Occipital lobe (tissue), 2 donors: ENCODE results near the gene GALNT5. TPM values are rescaled to one million over a fixed set of nuclear protein-coding genes. Genes with fewer than 3 reads are reported as not detected.
A peak's percentile ranks its signal among the peaks of the same experiment; 100 is the strongest.
"Not testable (repeated sequence)": the region's sequence is repeated elsewhere in the genome, so short reads cannot be mapped to it uniquely, and the experiment has no call there.

Source experiments
- DNase-seq: peaks from one replicate; lab custom pipeline; 2025; lab: John Stamatoyannopoulos, UW
- total RNA-seq: library from RNA; depleted of rRNA; stranded (reverse); fragments of >200 nt; gene quantifications from one replicate; pipeline ENCODE4 v1.2.3, GENCODE V29; 2014

Gene GALNT5
- total RNA-seq, 1 donor from 2014 or later, result 0.16 TPM

GRCh38 chr2:157326698-157327097 lies 69.2 kb downstream of the GALNT5 start:
- DNase-seq, result no peak

- no peak for DNase-seq
These were observed 69.7 kb downstream of the GALNT5 start for GRCh38 chr2:157327200-157327599.

GRCh38 chr2:157327621-157328500 lies 70.4 kb downstream of the GALNT5 start:
- DNase-seq, result peak; percentile 62

GRCh38 chr2:157329524-157329923 lies 72.0 kb downstream of the GALNT5 start:
- DNase-seq, result no peak

- DNase-seq, result no peak
These were observed 76.0 kb downstream of the GALNT5 start for GRCh38 chr2:157333304-157334047.

- DNase-seq, result no peak
These were observed 76.8 kb downstream of the GALNT5 start for GRCh38 chr2:157334335-157334734.

- no peak for DNase-seq
These were observed 77.3 kb downstream of the GALNT5 start for GRCh38 chr2:157334797-157335196.

- DNase-seq, result no peak
These were observed 78.9 kb downstream of the GALNT5 start for GRCh38 chr2:157336137-157337010.

GRCh38 chr2:157337978-157338377 lies 80.5 kb downstream of the GALNT5 start:
- no peak for DNase-seq

- DNase-seq, result no peak
These were observed 82.6 kb downstream of the GALNT5 start for GRCh38 chr2:157339965-157340655.

- not testable (repeated sequence) for DNase-seq
These were observed 83.9 kb downstream of the GALNT5 start for GRCh38 chr2:157341381-157341780.

- DNase-seq, result no peak
These were observed 88.3 kb downstream of the GALNT5 start for GRCh38 chr2:157345647-157346389.

- DNase-seq, result no peak
These were observed 90.9 kb downstream of the GALNT5 start for GRCh38 chr2:157348291-157348921.

GRCh38 chr2:157349949-157350515 lies 92.5 kb downstream of the GALNT5 start:
- no peak for DNase-seq

- DNase-seq, result no peak
These were observed 98.1 kb downstream of the GALNT5 start for GRCh38 chr2:157355618-157356017.

- no peak for DNase-seq
These were observed 102.1 kb downstream of the GALNT5 start for GRCh38 chr2:157359628-157360027.

GRCh38 chr2:157361526-157361925 lies 104.0 kb downstream of the GALNT5 start:
- no peak for DNase-seq

- no peak for DNase-seq
These were observed 105.1 kb downstream of the GALNT5 start for GRCh38 chr2:157362627-157363026.

- DNase-seq, result no peak
These were observed 106.2 kb downstream of the GALNT5 start for GRCh38 chr2:157363612-157364101.
